Measurements from ENCODE around the gene CDH4.
"Not testable (repeated sequence)": the region's sequence is repeated elsewhere in the genome, so short reads cannot be mapped to it uniquely, and the experiment has no call there.

The CDH4 gene

DNA sequence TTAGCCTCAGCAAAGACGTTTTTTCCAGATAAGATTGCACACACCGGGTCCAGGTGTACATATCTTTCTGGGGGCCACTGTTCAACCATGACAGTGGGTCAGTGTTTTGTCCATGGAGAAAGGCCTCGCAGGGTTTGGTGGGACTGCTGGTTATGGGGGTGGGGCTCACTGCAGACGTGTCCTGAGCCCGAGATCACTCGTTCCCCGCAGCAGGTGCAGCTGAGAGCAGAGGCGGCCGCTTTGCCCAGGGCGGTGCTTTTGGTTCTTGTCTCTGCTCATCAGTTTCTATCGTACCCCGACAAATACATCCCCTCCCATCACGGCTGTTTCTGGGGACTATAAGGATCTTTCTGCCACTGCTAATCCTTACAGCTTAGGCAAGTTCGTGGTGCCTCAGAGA, 166.9 kb downstream of the CDH4 start:
- DNase-seq (ENCODE audit: low read depth) = no peak

GRCh38 chr20:61419501-61419900, 167.4 kb downstream of the CDH4 start:
- no peak for DNase-seq (ENCODE audit: low read depth)

- no peak for DNase-seq (ENCODE audit: low read depth)
Observed at GRCh38 chr20:61420056-61420455, 168.0 kb downstream of the CDH4 start.

- DNase-seq (ENCODE audit: low read depth) = no peak
Observed at GRCh38 chr20:61420781-61421180, 168.7 kb downstream of the CDH4 start.

DNA sequence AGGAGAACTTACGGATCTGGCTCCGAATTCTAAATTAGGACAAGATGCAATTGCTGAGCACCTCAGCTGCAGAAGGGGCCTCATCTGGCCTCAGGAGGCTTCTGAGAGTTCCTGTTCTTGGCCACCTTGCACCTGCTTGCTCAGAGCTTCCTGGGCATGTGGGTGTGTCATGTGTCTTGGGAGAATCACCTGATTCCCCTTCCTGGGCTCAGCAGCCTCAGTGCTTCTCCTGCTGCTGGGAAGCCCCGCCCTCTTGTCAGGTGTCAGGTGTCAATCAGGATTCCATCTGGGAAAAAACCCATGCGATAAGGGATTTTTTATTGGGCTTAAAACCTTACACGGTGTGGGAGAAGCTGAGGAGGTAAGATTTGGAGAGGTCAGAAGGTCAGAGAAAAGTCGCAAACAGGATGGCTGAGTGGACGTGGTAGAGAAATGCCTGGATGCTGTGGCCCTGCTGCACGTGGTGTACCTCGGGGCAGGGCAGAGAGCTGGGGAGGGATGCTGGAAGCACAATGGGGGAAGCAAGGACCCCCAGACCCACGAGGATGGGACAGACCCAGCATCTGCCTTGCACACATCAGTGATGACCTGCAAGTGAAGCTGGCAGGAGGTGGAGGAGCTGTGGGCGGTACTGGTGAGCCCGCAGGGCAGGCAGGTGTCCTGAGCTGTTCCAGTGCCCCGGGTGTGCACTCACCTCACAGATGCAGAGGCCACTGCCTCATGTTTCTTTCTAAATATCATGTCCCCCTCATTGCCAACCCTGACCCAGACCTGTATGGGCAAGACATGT, 170.8 kb downstream of the CDH4 start:
- no peak for DNase-seq (ENCODE audit: low read depth)

DNA sequence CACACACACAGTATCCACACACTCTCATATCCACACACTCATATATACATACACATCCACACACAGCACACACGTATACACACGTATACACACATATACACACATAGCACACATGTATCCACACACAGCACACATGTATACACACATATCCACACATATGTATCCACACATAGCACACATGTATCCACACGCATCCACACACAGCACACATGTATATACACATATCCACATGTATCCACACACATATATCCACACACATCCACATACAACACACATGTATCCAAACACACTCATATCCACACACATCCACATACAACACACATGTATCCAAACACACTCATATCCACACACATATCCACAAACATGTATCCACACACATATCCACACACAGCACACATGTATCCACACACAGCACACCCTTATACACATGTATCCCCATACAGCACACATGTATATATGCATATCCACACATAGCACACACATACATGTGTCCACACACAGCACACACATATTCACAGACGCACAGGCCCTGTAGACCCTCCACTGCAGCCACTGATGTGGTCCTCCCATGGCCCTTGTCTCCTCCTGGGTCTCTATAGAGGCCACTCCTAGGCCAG, 172.1 kb downstream of the CDH4 start:
- DNase-seq (ENCODE audit: low read depth) = no peak

DNA sequence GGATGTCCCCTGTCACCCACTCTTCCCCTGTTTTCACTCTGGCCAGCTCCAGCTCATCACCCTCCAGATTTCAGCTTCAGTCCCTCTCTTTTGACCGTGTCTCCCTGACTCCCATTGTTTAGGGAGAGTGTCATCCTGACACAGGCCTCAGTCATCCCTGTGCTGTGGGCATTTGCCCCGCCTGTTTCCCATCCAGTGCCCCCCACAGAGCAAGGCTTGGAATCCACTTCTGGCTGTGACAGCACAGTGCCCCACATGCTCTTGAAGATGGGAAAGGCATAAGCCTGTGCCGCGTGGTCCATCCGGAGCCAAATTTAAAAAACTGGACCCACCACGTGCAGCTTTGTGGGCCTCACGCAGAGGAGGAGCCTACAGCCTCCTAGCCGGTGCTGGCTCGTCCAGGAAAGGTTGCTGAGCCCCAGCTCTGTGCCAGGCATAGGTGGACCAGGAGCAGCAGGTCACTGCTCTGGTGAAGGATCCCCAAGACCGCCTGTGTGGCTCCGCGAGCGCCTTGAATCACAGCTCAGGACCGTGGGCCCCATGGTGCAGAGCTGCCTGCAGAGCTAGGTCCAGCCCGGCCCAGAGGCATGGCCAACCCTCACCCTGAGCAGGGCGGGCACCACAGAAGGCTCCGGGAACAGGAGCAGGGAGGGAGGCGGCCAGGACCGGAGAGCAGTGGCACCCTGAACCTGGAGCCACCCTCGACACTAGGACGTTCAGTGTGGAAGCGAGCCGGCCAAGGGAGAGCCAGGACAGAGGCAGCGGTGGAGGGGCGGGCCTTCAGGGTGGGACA, 172.8 kb downstream of the CDH4 start:
- DNase-seq (ENCODE audit: low read depth) = no peak

DNA sequence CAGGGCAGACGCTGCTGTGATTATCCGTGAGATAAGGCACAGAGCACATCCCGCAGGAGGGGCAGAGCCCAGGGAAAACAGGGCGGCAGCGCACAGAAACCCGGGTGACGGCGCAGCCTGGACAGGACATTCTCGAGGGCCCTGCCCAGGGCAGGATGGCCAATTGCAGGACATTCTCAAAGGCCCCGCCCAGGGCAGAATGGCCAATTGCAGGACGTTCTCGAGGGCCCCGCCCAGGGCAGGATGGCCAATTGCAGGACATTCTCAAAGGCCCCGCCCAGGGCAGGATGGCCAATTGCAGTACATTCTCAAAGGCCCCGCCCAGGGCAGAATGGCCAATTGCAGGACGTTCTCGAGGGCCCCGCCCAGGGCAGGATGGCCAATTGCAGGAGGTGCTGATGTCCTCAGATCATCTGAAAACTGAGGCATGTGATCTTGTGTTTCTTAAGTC, 173.5 kb downstream of the CDH4 start:
- DNase-seq (ENCODE audit: low read depth) = not testable (repeated sequence)

DNA sequence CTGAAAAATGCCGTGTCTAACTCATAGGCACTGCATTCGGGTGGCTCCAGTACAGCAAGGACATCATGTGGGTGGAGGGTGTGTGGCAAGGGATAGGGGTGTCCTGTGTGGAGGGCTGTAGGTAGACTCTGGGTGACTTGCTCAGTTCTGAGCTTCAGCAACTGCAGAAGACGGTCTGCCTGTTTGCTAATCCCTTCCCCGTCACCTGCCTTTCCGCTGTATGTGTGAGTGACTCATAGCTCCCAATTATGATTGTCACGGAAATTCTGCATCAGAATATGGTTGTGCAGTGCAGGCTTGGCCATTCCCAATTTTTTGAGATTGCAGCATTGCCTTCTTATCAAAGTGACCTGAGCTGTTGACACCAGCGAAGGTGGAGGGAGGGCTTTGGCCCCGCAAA, 174.3 kb downstream of the CDH4 start:
- DNase-seq (ENCODE audit: low read depth) = no peak

DNA sequence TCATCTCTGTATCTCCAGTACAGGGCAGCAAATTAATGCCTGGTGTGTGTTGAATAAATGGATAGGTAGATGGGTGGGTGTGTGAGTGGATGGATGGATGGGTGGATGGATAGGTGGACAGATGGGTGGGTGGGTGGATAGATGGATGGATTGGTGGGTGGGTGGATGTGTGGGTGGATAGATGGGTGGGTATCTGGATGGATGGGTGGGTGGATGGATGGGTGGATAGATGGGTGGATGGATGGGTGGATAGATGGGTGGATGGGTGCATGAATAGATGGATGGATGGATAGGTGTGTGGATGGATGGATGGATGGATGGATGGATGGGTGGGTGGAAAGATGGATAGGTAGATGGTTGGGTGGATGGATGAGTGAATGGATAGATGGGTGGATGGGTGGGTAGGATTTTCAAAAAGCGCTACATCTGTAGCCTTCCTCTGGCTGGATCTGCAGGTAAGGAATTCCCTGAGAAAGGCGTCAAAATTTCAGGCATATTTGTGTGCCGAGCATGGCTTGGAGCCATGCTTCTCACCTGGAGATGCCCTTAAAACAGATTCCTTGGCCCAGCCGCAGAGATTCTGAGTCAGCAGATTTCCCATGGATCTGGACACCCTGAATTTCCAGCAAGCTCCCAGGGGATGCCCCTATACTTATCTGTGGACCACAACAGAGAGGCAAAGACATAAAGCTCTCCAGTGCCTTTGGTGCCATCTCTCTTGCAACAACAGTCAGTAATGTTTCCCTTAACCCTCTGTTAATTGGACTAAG, 177.6 kb downstream of the CDH4 start:
- DNase-seq (ENCODE audit: low read depth) = no peak

DNA sequence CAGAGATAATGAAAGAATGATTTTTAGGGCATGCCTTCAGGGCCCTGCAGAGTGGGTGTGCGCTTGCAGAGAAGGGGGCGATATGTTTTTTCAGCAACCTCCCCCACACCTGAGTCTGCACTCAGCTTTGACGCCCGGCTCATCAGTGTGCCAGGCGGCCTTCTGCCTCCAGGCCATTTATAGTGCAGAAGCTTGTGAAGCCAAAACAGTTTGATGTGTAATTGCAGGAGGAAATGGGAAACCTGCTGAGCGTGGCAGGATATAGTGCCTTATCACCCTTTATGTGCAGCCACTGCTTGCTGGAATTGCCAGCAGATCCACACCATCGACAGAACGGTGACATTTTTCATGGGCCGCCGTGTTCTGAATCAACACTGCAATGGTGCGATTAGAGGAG, 178.2 kb downstream of the CDH4 start:
- DNase-seq (ENCODE audit: low read depth) = no peak

GRCh38 chr20:61433176-61433575, 181.1 kb downstream of the CDH4 start:
- DNase-seq (ENCODE audit: low read depth) = no peak

DNA sequence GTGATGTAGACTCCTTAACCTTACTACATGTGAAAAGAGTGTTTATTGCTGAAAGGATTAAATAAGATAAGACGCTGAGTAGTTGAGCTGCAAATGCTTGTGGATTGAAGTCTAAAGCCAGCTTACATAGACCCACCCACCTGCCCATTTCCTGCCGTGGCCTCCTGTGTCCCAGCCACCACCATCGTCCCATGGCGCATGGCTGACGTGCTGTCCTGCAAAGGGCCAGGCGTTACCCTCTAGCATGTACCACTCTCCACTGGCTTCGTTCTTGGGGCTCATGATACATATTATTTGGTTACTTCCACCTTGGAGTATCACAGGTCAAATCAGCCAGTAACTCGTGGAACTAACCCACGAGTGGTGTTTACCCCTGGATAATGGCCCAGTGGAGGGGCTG, 181.8 kb downstream of the CDH4 start:
- no peak for DNase-seq (ENCODE audit: low read depth)

- no peak for DNase-seq (ENCODE audit: low read depth)
Observed at GRCh38 chr20:61434341-61434781, 182.3 kb downstream of the CDH4 start.

DNA sequence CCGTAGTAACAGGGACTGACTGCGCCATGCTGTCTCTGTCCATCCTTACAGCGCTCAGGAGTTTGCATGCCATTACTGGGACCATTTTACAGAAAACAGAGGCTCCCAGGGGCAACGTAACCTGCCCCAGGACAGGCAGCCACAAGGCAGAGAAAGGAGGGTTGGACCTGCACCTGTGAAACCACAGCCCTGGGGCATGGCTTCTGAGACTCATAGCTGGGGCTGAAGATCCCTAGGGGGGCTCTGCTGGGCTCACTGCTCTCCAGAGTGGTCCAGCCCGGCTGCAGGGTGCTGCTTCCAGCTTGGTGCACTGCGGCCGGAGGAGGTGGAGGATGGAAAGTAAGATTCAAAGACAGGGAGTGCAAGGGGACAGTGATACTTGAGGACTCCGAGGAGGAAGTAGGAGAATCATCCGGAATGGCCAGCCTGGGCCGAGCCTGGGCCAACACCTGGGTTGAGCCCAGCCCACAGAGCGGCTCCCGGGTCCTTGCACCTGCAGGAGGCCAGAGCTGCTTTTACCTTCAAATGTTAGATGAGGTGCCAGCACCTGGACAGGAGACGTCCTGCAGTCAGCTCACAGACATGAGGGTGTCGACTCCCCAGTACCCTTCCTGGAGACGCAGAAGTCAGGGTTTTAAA, 183.2 kb downstream of the CDH4 start:
- DNase-seq (ENCODE audit: low read depth) = no peak

DNA sequence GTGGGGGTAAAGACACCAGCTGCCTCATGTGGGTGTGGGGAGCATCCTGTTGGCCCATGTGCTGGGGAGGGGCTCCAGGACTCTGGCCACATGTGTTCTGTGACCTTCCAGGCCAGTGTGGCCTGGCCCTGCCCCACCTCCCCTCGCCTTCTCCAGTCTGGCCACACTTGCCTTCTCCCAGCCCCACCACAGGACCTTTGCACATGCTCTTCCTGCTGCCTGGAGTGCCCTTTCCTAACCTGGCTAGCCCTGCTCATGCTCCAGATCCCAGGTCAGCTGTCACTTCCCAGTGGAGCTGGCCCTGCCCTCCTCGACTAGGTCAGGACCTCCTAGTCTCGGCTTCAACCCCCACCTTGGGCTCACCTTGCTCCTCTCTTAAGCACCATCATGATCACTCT, 183.8 kb downstream of the CDH4 start:
- DNase-seq (ENCODE audit: low read depth) = no peak

DNA sequence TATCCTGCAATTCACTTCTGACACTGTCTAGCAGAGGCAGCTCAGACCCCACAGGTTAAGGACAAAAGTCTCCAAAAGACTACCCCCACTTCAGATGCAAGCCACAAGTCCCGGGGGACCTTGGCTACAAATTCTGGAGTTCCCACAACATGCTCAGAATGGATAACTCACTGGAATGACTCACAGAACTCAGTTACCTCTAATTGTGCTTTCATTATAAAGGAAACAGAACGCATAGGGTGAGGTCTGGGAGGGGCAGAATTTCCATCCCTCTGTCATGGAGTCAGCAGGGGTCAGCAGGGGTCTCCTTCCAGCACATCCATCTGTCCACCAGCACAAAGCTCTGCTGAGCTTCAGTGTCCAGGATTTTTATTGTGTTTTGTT, 184.2 kb downstream of the CDH4 start:
- DNase-seq (ENCODE audit: low read depth) = peak; percentile 15

DNA sequence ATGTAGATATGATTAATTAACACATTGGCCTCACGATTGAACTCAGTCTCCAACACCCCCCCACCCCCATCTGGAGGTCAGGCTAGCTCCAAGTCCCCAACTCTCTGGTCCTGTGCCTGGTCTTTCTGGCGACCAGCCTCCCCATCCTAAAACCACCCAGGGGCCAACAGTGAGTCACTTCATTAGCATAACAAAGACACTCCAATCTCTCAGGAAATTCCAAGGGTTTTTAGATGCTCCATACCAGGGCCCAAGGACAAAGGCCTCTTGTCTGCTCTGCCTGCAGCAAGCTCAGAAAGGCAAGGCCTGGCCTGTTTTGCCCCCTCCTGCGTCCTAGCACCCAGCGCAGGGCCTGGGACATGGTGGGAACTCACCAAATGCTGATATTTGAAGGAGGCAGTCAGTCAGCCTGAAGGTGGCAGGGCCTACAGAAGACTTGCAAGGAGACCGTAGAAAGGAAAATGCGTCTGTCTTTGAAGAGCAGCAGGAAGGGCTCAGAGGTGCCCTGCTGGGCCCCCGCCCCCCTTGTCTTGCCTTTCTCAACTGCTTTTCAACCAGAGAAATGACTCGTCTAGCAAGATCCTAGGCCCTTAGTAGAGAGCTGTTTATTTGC, 184.7 kb downstream of the CDH4 start:
- DNase-seq (ENCODE audit: low read depth) = peak; percentile 1

DNA sequence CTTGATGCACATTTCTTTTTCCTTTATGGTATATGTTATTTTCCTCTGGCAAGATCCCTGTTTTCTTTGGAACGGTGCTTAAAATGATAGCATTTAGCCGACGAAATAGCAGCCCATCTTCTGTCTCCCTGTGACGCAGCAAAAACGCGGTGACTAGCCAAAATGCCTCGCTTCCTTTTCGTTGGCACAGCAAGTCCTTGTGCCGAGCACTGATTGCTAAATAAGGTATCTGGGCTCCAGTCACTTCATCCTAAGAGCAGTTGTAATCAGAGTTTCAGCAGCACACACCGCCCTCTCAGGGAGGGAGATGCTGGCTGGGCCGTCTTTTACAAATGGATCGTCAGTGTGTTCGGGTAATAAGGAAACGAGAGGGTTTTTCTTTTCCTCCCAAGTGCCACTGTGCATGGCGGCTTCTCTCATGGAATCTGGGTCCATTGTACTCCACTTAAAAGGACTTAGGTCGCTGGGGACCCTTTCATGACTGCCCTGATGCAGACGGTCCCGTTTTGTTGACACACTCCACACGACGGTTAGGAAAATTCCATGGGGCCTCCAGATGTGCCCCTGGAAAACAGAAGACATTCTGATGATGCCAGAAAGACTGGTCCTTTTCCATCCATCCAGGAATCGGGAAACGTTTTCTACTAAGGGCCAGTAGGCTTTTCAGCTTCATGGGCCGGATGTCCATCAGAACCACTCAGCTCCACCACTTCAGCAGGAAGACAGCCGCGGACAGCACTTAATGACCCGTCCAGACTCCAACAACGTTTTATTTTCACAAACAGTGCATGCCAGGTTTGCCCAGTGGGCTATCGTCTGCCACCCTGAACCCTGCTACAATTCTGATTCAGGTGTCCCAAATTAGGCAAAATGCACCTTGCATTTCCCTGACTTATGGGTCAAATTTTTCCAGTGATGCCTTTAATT, 185.5 kb downstream of the CDH4 start:
- peak; percentile 33 for DNase-seq (ENCODE audit: low read depth)

- no peak for DNase-seq (ENCODE audit: low read depth)
Observed at GRCh38 chr20:61438285-61438684, 186.2 kb downstream of the CDH4 start.
